Activated CD8-positive, alpha-beta memory T cell treated with anti-CD3 and anti-CD28 coated beads for 36 hours (primary cell): ENCODE results near the gene ZNF763. TPM values are rescaled to one million over a fixed set of nuclear protein-coding genes. Genes with fewer than 3 reads are reported as not detected.
"Not testable (repeated sequence)": the region's sequence is repeated elsewhere in the genome, so short reads cannot be mapped to it uniquely, and the experiment has no call there.

Experiments used
- CTCF ChIA-PET: fragments of 350-600 bp; sonication (Branson Sonifier 250); formaldehyde crosslinking; loops from one replicate; lab custom pipeline; 2021; ENCODE audit warnings: antibody characterized with exemption; lab: Charles Lee
- POLR2A ChIA-PET: fragments of 350-600 bp; sonication (Branson Sonifier 250); formaldehyde crosslinking; loops from one replicate; lab custom pipeline; 2021; ENCODE audit warnings: antibody characterized with exemption; lab: Charles Lee
- total RNA-seq, 2 experiments: library from RNA; stranded (reverse); gene quantifications; one replicate each; pipeline ENCODE4 v1.2.3, GENCODE V29; 2021

The ZNF763 gene
- total RNA-seq, result 1 to 10 TPM in 1 of 2 experiments, under 1 TPM in 1; 0.80 to 1.0 TPM

DNA sequence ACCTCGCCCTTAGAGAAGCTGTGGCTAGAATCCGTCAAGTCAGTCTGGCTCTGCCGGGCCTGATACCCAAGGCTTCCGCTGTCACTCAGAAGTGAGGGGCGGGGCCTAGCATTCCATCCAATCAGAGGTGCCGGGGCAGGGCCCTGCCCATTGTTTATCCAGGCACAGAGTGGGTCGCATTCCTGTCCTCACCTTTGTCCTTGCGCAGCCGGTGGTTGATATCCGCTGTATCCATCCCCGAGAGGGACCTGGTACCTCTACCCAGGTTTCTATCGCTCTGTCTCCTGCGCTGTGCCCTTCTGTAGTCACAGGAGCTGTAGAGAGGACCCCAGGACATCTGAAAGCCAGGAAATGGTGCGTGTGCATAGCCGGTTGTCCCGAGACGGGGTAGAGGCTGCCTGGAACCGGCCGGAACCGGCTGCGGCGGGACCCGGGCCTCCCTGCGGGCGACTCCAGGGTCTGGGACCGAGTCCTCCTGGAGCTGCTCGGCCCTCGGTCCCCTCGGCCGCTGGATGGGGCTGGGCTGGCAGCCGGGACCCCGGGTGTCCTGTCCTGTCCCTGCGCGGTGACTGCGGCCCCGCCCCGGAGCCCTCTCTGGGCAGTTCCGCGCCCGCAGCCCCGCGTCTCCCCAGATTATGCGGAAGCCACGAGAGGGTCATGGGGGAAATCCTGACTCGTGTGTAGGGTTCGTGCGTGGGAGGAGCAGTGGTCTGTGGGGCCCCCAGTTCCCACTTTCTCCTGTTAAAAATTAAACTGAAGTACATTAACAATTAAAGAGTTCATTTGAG is at the start of gene ZNF763:
ZNF763 (plus strand) TSS at position 183 of the 788 bp plus-strand sequence; CDS start at position 352, 169 bp downstream.
- CTCF ChIA-PET, result interaction anchor here (0.6 to 4.7 kb wide), 13 partner anchors 10 to 647 kb away, joined by 3 to 28 read pairs (median 4); partner anchors contain the start of genes ZNF700 and ZNF844
- POLR2A ChIA-PET, result interaction anchor here (0.6 to 0.9 kb wide), 2 partner anchors 41 to 811 kb away, joined by 7 to 9 read pairs; no protein-coding TSS in a partner anchor

DNA sequence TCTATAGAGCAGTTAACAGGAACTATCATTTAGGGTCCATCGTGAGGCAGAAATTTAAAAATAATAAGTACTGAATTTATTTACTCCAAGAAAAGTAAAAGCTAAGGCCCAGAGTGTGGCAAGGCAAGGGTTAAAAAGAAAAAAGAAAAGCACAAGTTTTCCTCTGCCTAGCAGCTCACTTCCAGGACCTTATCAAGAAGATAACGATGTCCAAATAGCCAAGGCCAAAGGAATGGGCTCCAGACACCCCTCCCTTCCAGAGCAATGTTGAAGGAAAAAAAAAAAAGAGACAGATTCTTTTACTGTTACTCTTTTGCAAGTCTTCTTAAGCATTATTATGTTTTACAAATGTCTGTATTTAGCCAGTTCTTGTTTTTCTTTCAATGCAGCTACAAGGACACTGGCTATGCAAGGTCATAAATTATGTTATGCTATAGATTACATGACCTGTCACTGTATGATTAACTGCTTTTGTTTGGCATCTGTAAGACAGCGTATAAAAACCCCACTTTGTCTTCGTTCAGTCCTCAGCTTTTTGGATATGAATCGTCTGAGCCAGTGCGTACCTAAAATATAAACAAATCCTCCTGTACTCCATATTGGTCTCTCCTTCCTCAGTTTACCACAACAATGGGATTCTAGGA is 42.9 kb upstream of the ZNF763 start:
- POLR2A ChIA-PET, result no interaction called here
- CTCF ChIA-PET, result interaction anchor here (1.4 to 3.4 kb wide), 3 partner anchors 107 to 138 kb away, joined by 5 to 18 read pairs (median 6); no protein-coding TSS in a partner anchor

DNA sequence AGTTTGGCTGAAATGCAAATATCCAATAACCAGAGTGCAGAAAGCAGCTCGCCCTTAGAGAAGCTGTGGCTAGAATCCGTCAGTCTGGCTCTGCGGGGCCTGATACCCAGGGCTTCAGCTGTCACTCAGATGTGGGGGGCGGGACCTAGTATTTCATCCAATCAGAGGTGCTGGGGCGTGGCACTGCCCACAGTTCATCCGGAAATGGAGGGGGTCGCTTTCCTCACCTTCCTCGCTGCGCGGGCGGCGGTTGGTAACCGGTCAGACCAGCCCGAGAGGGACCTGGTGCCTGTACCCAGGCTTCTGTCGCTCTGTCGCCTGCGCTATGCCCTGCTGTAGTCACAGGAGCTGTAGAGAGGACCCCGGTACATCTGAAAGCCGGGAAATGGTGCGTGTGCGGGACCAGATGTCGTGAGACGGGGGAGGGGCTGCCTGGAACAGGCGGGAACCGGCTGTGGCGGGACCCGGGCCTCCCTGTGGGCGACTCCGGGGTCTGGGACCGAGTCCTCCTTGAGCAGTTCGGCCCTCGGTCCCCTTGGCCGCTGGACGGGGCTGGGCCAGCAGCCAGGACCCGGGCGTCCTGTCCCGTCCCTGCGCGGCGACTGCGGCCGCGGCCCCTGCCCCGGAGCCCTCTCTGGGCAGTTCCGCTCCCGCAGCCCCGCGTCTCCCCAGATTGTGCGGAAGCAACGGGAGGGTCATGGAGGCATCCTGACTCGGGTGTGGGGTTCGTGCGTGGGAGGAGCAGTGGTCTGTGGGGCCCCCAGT is 39.8 kb upstream of the ZNF763 start, which contains the start of gene ZNF700:
ZNF700 (plus strand) TSS at position 222 of the 765 bp plus-strand sequence; CDS start at position 326, 104 bp downstream.
- CTCF ChIA-PET, result interaction anchor here (1.2 to 3.4 kb wide), 10 partner anchors 40 to 216 kb away, joined by 3 to 51 read pairs (median 11); partner anchors contain the start of genes ZNF20, ZNF491, ZNF763 and ZNF844

DNA sequence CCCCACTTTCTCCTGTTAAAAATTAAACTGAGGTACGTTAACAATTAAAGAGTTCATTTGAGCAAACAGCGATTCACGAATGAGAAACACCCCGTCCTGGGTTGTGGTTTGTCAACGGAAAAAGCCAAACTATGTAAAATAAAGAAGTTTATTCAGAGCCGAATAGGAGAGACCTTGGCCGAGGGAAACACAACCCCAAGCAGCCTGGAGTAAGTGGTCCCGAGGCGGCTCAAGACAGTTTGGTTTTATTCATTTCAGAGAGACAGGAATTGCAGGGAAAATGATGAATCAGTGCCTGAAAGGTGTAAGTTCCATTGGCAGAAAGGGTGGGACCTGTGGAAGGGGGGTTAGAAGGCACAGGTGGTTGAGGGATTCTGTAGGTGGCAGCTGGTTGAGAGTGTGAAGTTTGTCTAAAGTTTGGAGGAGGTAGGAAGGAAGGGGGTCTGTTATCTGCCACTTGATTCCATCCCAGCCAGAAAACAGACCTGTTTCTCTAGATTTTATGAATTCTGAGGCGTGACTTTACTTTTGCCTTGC is 39.1 kb upstream of the ZNF763 start:
- ChIA-PET CTCF (interaction anchor here (1.3 to 3.4 kb wide), 2 partner anchors 38 to 63 kb away, joined by 5 to 51 read pairs; no protein-coding TSS in a partner anchor), POLR2A (interaction anchor here (1.4 kb wide), 1 partner anchor 63 kb away, joined by 6 read pairs; no protein-coding TSS in a partner anchor)

More for the DNA sequence above, 39.8 kb upstream of the ZNF763 start, which contains the start of gene ZNF700:
- POLR2A ChIA-PET, result interaction anchor here (0.6 to 1.7 kb wide), 5 partner anchors 40 to 1908 kb away, joined by 3 to 9 read pairs (median 4); partner anchors contain the start of gene ZNF763

DNA sequence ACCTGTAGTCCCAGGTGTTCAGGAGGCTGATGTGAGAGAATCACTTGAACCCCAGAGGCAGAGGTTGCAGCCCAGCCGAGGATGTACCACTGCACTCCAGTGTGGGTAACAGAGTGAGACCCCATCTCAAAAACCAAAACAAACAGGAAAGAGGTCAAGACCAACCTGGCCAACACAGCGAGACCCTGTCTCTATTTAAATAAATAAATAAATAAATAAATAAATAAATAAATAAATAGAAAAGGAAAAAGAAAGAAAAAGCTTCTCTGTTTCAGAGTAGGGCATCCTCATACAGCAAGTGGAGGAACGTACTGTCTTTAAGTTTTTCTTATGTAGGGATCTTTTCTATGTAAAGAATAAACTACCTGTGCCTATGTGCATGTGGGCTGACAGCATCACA is 37.6 kb upstream of the ZNF763 start:
- ChIA-PET POLR2A (no interaction called here), CTCF (interaction anchor here (1.7 kb wide), 1 partner anchor 17 kb away, joined by 4 read pairs; no protein-coding TSS in a partner anchor)

DNA sequence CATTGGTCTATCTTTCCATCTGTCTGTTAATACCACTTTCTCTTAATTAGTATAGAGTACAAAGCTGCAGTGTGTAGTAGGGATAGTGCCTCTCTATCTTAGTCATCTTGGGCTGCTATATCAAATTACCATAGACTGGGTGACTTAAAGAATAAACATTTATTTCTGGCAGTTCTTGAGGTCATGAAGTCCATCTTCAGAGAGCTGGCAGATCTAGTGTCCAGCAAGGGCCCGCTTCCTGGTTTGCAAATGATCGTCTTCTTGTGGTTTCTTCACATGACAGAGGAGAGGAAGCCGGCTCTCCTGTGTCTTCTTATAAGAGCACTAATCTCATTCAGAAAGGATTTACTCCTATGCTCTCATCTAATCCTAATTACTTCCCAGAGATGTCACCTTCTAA is 33.8 kb upstream of the ZNF763 start:
- ChIA-PET POLR2A (no interaction called here), CTCF (no interaction called here)

DNA sequence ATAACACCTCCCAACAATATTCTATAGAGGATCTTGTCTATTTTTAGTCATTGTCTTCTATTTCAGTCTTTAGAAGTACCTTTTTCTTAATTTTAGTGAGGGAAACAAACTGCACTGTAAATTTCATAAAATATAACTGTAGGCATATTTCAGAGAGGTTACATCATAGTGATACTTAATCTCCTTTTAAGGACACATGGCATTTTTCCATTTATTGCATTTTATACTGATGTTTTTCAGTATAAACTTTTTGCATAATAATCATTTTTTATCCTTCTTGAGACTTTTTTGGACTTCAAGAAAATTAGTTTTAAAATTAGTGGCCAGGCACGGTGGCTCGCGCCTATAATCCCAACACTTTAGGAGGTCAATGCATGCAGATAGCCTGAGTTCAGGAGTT is 33.3 kb upstream of the ZNF763 start:
- ChIA-PET POLR2A (no interaction called here), CTCF (no interaction called here)

DNA sequence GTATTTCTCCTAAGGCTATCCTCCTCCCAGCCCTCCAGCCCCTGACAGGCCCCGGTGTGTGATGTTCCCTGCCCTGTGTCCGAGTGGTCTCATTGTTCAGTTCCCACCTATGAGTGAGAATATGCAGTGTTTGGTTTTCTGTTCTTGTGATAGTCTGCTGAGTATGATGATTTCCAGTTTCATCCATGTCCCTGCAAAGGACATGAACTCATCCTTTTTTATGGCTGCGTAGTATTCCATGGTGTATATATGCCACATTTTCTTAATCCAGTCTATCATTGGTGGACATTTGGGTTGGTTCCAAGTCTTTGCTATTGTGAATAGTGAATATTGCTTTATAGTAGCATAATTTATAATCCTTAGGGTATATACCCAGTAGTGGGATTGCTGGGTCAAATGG is 29.0 kb upstream of the ZNF763 start:
- POLR2A ChIA-PET, CTCF ChIA-PET: not testable (repeated sequence)

DNA sequence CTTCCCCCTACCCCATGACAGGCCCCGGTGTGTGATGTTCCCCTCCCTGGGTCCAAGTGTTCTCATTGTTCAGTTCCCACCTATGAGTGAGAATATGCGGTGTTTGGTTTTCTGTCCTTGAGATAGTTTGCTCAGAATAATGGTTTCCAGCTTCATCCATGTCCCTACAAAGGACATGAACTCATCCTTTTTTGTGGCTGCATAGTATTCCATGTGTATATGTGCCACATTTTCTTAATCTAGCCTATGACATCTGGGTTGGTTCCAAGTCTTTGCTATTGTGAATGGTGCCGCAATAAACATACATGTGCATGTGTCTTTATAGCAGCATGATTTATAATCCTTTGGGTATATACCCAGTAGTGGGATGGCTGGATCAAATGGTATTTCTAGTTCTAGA is 26.5 kb upstream of the ZNF763 start:
- POLR2A ChIA-PET, CTCF ChIA-PET: not testable (repeated sequence)

DNA sequence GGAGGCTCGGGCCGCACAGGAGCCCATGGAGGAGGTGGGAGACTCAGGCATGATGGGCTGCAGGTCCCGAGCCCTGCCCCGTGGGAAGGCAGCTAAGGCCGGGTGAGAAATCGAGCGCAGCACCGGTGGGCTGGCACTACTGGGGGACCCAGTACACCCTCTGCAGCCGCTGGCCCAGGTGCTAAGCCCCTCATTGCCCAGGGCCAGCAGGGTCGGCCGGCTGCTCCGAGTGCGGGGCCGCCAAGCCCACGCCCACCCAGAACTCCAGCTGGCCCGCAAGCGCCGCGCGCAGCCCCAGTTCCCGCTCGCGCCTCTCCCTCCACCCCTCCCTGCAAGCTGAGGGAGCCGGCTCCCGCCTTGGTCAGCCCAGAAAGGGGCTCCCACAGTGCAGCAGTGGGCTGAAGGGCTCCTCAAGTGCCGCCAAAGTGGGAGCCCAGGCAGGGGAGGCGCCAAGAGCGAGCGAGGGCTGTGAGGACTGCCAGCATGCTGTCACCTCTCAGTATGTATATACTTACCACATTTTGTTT is 23.4 kb upstream of the ZNF763 start:
- POLR2A ChIA-PET, CTCF ChIA-PET: not testable (repeated sequence)

DNA sequence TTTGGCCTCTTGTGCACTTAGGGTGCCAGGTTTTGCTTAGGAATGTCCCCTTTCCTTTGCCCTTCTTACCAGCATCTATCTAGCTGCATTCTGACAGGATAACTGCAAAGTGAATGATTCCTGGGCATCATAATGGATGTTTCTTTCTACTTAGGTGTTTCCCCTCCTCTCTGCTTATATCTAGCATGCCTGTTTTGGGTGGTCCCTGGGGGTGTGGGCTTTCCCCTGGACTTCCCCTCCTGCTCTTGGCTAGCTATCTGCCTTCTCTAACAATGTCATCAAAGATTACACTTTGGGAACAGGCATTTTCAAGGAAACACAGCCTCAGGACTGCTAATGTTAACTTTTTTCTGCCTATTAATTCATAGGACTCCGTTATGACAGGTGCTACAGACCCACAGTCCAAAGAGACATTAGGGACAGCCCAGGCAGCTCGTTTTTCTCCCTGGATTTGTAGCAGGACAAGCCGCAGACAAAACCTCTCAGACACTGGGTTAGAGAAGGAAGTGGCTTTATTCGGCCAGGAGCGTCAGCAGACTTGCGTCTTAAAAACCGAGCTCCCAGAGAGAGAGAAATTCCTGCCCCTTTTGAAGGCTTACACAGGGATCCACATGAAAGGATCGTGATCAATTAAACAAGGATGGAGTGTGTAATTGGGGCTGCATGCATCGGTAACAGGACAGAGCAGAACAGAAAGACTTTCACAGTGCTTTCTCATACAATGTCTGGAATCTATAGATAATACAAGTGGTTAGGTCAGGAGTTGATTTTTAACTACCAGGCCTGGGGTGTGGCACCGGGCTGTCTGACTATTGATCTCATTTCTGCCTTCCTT is 22.6 kb upstream of the ZNF763 start:
- ChIA-PET POLR2A (no interaction called here), CTCF (no interaction called here)

DNA sequence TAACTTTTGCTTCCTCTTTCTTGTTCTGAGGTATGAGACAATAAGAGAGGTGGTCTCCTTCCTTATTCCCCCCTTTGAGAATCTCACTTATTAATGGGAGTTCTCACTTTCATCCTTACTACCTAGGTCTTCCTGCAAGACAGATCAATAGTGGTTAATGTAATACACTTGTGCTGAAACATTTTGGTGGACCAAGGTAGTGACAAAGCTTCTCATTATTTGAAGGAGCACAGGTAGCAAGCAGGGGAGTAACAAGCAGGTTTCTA is 22.1 kb upstream of the ZNF763 start:
- CTCF ChIA-PET, result interaction anchor here (0.9 kb wide), 1 partner anchor 13 kb away, joined by 3 read pairs; no protein-coding TSS in a partner anchor
- POLR2A ChIA-PET, result no interaction called here

DNA sequence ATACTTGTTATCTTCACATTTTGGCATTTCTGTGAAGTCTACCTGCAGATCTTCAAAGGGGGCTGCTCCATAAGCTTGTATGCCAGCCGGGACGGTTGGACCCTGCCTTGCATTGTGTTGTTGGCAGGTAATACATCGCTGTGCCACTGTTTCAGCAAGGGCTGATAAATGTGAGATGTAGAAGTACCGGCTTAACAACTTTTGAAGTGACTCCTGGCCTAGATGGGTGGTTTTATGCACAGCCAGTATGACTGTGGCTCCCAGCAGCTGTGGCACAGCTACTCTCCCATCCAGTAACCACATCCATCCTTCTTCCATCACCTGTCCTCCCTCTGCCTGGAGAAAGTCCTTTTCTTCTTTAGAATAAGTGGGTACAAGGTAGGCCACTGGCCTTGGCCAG is 20.2 kb upstream of the ZNF763 start:
- CTCF ChIA-PET, result interaction anchor here (0.8 kb wide), 1 partner anchor 18 kb away, joined by 4 read pairs; no protein-coding TSS in a partner anchor
- POLR2A ChIA-PET, result interaction anchor here (0.6 kb wide), 2 partner anchors 135 to 294 kb away, joined by 3 to 14 read pairs; no protein-coding TSS in a partner anchor

DNA sequence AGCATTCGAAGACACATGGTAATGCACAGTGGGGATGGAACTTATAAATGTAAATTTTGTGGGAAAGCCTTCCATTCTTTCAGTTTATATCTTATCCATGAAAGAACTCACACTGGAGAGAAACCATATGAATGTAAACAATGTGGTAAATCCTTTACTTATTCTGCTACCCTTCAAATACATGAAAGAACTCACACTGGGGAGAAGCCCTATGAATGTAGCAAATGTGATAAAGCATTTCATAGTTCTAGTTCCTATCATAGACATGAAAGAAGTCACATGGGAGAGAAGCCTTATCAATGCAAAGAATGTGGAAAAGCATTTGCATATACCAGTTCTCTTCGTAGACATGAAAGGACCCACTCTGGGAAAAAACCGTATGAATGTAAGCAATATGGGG is 16.2 kb upstream of the ZNF763 start:
- POLR2A ChIA-PET, result no interaction called here
- CTCF ChIA-PET, result no interaction called here

DNA sequence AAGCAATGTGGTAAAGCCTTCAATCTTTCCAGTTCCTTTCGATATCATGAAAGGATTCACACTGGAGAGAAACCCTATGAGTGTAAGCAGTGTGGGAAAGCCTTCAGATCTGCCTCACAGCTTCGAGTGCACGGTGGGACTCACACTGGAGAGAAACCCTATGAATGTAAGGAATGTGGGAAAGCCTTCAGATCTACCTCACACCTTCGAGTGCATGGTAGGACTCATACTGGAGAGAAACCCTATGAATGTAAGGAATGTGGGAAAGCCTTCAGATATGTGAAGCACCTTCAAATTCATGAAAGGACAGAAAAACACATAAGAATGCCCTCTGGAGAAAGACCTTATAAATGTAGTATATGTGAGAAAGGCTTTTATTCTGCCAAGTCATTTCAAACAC is 15.6 kb upstream of the ZNF763 start:
- CTCF ChIA-PET, result no interaction called here

DNA sequence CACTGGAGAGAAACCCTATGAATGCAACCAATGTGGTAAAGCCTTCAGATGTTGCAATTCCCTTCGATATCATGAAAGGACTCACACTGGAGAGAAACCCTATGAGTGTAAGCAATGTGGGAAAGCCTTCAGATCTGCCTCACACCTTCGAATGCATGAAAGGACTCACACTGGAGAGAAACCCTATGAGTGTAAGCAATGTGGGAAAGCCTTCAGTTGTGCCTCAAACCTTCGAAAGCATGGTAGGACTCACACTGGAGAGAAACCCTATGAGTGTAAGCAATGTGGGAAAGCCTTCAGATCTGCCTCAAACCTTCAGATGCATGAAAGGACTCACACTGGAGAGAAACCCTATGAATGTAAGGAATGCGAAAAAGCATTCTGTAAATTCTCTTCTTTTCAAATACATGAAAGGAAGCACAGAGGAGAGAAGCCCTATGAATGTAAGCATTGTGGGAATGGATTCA is 15.2 kb upstream of the ZNF763 start:
- CTCF ChIA-PET, POLR2A ChIA-PET: not testable (repeated sequence)

More for the DNA sequence above, 15.6 kb upstream of the ZNF763 start:
- POLR2A ChIA-PET, result no interaction called here

DNA sequence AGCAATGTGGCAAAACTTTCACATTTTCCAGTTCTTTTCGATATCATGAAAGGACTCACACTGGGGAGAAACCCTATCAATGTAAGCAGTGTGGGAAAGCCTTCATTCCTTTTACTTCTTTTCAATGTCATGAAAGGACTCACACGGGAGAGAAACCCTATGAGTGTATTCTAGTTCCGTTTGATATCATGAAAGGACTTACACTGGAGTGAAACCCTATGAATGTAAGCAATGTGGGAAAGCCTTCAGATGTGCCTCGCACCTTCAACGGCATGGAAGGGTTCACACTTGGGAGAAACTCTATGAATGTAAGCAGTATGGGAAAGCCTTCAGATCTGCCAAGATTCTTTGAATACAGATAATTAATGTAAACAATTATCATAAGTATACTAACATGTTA is 14.5 kb upstream of the ZNF763 start:
- POLR2A ChIA-PET, result no interaction called here
- CTCF ChIA-PET, result no interaction called here
